ENCODE measurements around the gene SLIT3.
"Not testable (repeated sequence)": the region's sequence is repeated elsewhere in the genome, so short reads cannot be mapped to it uniquely, and the experiment has no call there.

The SLIT3 gene

DNA sequence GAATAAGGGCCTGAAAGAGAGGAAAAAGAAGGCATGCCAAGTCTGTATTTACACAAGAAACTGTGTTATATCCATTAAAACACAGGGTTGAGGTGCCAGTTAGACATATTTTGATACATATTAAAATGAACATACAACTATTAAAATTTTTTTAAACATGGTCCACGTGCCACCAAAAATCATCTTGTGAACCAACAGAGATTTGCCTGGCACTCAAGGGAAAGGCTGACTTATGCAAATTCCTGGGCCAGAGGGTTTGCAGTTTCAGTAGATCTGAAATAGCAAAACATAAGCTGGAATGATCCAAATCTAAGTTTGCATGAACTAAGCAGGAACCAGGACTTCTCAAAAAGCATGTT, 168.7 kb downstream of the SLIT3 start:
- no peak for DNase-seq

DNA sequence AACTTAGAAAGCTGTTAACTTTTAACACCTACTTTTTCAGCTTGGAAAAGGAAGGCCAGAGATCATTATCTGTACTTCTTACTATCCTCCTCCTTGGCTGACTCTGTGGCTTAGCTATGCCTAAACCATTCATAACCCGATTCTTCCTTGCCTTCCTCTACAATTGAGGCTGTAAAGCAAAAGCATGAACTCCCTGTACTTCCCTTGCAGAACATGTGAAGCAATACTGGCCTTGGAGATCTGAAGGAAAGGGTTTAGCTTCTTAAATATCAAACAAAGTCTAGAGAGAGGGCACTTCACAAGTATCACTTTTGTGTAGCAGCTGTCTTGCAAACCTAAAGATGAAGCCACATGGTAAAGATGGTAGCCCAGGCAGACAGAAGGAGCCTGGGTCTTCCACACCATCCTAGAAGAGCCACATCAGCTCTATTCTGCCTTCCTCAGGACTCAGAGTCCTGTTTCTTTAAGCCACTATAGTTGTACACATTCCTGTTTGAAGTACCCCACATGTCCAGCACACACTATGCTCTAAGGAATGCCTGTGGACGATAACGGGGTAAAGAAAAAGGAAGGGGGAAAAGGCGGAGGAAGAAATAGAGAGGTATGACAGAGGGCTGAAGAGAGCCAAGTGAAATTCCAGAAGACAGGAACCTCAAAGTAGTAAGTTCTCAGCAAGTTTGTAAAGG, 169.2 kb downstream of the SLIT3 start:
- no peak for DNase-seq

DNA sequence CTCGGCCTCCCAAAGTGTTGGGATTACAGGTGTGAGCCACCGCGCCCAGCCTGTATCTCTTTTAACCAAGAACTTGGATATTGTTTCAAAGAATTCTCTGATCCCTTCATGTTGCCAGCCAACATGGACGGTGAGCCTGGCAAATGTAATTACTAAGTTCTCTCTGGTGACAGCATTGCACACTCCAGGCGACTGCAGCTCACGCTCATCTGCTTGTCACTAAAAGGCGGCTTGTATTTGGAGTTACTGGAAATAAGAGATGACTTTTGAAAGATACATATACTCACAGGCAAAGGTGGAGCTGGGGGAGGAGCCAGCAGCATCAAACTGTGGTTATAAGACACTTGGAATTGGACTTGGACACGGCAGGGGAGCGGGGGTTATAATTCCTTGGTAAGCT, 172.3 kb downstream of the SLIT3 start:
- DNase-seq: no peak

DNA sequence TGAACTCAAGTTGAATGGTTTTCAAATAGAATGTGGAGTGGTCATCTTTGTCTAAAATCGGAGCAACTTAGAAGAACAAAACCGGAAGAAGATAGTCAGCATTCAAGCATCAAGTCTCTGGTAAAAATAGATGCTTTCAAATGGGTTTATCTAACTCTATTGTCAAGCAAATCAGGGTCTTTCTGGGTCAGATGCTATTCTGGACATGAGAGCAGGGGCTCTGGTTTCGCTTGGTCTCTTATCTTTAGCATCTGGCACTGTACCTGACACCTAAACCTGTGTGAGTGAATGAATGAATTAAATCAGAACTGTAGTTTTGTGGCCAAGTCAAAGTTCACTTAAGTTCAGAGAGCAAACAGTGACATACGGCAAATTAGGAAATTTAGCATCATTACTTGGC, 173.5 kb downstream of the SLIT3 start:
- DNase-seq: no peak

DNA sequence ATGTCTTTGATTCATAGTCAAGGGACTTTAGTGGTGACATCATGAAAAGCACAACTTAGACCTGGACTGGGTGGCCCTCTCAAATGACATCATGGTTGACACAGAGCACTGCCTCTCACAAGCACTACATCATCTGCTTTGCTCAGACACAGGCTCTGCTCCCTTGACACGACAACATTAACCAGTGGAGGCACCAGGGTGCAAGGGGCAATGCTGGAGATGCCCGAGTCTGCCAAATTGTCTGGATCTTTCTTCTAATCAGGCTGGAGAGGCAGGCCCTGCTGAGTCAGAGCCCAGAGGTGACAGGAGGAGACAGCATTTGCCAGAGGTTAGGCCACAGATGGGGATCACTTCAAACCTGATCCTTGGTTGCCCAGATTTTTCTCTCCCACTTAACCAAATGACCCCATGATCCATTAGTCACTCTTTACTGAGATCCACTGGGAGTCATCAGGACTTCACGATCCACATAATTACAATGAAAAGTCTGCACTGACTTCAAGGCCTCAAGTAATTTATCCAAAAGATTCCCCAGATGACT, 174.4 kb downstream of the SLIT3 start:
- DNase-seq: no peak

DNA sequence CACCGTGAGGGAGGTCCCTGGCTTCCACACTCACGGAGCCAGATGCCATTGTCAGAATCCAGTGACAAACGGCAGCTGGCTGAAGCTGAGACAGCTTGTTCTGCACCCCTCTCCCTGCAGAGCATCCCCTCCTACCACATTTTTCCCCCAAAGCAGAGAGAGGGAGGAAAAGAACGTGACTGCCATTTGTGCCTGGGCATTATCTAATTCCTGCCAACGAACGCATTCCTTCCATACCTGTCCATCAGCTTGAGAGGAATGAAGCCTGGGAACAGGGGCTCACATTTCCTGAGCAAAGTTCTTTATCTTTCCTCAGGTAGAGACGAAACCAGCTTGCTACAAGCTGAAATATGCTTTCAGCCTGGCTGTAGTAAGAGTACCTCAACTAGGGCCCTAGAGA, 175.4 kb downstream of the SLIT3 start:
- DNase-seq: no peak

DNA sequence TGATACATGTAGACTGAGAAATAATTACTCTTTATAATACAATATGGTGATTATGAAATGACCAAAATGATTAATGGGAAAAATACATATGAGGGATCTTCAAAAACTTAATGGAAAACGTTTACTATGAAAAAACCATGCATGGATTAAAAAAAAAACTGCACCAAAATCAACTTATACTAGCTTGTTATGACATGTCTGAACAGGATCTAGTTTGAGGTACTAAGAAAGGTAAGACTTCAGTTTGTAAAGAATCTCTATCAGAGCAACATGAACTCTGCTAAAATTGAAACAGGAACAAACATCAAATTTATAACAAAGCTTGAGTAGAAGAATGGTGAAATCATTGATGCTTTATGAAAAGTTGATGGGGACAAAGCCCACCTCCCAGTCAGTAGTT, 178.0 kb downstream of the SLIT3 start:
- DNase-seq: no peak

DNA sequence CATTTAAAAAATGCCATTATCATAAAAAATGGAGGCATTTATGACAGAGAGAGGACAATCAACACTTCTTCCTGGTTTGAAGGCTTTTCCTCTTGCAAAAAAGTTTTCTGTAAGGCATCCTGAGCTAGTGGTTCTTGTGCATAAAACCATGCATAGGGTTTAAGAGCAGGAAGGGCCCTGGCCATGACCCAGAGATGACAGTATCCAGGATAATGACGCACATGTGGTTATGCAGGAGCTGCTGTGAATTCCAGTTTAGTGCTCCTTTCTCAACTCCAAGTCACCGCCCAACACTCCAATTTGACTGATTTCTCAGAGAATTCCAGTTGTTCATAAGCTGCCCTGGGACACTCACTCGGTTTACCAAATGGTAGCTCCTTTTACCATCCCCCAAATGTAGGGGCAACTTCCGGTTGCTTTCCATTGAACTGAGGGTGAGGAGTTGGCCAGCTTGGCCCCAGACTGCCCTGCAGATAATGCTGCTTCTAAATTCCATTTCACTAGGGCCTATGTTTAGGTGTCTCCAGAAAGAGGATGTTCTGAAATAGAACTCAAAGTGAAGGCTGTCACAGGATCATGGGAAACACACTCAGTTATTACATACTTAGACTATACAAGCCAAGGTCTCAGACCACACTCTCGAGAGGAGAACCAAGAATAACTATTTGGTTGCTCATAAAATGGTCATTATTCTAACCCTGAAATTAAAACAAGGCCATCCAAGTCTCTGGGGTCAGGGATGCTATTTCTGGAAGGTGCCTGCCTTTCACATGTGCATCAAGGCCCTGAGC, 179.1 kb downstream of the SLIT3 start:
- DNase-seq: no peak

DNA sequence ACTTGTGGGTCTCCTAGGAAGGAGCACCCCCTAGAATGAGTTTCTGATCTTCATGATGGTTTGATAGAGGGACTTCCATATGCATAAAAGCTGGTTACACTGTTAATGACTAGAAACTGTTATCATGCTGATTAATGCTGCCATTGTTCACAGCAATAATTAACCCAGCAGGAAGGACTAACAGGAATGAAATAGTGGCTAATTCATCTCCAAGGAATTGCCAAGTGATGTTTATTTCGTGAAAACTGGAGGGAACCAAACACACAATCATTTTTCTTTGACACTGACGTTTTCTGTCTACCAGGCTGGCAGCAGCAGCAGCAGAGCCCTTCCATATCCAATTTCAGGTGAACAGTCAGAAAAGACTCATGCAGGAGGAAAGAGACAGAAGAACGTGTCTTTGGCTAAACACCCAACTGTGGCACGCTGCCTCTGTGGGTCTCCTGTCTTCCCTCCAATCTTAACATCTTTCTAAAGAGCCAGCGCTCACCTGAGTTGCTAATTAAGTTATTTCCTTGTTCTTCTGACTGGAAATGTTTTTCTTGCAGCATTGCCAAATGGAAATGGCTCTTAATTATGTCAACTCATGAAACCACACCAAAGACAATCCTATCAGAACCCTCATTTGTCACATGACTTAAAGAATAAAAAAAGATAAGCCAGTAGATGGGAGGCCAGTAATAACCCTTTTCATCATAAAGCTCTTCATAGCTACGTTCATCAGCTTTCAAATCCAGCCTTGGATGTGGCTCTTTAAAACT, 181.5 kb downstream of the SLIT3 start:
- DNase-seq: no peak

DNA sequence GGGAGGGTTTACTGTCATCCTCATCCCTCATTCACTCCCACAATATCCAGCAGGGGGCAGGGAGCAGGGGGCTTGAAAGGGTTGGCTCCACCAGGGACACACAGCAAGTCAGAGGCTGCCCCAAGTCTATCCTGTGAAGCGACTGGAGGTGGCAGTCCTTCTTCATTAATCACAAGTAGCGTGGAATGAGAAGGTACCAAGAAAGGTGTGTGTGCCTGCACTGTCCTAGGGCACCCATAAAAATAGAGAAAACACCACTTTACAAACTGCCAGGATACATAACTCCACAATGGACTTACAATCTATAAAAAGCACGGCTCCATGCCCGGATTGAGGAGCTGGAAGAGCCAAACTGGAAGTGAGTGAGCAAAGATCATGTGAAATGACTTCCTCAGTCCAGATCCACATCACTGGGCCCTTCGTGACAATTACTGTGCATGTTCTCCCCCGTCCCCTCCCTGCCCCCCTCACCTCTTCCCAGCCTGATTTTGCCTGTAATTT, 183.9 kb downstream of the SLIT3 start:
- no peak for DNase-seq

DNA sequence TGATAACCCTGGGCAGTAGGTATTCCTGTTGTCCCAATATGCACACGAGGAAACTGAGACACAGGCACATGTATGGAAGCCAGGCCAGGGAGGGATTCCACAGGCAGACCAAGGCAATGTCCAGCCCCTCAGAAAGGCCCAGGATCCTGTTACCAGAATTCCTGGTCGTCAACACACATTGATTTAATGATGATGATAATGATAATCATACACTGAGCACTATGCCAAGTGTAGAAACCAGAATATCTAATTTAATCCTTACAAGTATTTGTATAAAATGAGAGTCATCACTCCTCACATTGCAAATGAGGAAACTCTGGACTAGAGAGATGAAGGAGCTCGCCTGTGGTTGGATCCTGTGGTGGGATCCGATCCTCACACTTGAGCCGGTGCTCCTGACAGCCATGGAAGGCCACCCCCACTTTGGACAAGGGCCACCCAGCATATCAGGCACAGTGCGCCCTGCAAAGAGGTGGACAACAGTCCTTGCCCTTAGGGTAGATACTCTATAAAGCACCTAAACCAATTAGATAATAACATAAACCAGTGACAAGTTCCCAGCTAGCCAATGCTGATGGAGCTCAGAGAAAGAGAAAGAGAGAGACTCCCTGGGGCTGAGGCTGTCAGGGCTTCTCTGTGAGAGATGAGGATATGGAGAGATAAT, 185.3 kb downstream of the SLIT3 start:
- no peak for DNase-seq

DNA sequence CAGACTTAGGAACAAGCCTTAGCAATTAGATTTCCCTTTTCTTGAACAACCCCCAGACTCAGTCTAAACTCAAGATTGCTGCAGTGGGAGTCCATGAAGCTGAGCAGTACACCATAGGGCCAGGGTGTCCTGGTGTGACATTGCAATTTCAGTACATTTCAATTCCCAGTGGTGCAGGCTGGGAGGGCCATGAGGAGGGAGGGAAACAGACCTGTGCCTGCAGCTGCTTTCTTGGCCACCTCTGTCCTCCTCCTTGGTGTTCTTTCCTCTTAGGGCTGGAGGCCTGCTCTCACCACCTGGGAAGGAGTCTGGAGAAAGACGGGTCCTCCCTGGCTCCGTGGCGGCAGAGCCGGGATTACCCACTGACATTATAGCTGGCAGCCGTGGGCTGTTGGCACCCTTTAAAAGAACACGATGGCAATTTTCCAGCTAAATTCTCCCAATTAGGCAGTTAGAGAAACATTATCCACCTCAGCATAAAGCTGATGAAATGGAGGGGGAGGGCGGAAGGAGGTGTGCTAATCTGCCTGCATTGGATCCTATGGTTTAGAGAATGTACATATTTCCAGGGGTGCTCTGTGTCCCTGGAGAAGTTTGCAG, 186.4 kb downstream of the SLIT3 start:
- no peak for DNase-seq

DNA sequence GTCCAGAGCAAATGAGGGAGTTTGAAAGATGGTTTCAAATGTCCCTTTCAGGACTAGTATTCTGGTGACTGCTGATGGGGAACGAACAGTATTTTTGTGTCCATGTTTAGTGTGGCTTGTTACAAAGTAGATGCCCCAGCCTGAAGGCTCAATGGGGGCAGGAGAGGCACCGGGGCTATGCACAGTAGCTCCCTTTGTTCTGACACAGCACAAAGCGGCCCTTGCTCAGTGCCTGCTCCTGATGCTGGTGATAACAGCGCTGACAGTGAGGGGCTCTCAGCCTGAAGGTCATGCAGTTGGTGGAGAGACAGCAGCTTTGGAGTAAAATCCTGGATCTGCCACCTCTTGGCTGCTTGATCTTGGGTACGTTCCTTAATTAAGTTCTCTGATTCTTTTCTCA, 188.9 kb downstream of the SLIT3 start:
- DNase-seq: no peak

DNA sequence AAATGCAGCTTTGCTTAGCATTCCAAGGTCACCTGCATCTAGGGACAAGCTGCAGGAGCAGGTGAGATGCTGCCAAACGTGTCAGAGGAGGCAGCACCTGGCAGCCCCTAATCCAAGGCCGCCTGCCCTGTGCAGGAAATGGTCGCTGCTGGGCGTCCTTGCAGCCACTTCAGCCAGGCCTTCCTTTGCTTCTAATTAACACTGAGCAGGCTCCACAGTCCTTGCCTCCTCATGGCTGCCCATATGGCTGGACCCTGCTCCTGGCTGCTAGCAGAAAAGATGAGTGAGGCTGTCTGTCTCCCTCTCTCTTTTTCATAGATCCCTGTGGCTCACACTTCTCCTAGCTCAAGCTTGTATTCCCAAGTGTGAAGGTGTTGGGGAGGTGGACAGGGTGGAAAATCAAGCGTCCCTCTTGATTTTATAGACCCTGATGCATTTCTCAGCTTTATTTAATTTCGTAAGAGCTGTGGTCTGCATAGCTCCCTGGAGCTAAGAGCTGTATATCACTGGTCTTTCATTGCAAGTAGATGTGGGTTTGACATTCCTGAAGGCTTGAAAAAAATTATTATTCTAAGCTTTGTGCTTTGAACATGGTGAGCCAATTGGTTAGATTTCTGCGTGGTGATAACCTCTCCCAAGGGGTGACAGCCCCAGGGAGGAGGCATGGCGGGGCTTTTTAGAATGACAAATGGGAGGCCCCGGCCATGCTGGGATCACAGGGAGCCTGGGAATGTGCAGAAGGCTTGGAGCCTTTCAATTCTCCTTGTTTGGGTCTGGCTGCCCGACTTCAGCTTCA, 193.8 kb downstream of the SLIT3 start:
- no peak for DNase-seq

DNA sequence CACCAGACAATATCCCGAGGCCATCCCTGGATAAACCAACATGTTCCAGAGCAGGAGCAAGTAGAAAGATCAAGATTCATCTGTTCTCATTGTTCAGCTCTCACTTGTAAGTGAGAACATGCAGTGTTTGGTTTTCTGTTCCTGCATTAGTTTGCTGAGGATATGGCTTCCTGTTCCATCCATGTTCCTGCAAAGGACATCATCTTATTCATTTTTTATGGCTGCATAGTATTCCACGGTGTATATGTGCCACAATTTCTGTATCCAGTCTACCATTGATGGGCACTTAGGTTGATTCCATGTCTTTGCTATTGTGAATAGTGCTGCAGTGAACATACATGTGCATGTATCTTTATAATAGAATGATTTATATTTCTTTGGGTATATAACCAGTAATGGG, 195.4 kb downstream of the SLIT3 start:
- DNase-seq: not testable (repeated sequence)

DNA sequence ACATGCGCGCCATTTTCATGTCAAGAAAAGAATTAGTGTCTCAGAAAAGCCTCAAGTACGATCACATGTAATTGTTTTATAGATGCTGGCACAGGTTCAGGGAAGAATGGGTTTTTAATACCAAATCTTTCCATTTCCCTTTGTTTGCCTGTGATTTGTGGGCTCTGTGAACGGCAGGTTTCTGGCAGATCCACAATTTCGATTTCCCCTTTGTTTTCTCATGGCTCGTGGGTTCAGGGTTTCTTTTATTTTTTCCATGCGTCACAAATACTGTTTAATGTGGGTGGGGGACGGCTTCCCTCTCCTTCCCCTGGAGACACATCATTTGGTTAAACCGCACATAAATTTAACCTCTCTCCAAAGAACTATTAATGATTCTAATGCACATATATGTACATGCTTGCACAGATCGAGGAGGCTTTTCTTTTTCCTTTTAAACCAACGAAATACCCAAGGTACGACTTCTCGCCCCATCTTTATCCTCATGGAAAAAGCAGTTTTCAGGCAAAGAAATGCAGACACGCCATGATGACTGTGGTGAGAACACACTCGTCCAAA, 195.9 kb downstream of the SLIT3 start:
- no peak for DNase-seq

DNA sequence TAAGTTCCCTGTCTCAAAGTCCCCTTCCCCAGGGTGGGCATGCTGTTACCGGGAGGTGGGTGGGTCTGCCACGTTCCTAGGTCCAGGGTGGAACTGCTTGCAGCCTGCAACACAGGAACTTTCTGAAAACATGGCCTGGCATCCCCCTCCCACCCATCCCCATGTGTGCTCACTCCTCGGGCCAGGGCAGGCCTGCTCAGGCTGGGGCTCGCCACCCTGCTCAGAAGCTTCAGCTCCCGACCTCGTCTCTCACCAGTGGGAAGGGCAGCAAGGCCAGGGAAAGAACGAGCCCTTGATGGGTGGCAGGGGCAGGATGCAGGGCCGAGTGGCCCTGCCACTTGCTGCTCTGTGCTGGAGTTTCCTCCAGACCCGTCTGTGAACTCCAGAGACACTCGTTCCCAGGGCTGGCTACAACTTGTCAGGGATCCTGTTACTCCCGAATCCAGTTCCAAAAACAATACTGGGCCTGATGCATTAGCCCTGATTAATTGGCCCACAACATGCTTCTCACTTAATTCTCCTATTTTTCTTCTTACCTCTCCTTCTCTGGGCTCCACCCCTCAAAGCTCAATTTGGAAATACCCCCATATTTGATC, 197.3 kb downstream of the SLIT3 start:
- DNase-seq: no peak

DNA sequence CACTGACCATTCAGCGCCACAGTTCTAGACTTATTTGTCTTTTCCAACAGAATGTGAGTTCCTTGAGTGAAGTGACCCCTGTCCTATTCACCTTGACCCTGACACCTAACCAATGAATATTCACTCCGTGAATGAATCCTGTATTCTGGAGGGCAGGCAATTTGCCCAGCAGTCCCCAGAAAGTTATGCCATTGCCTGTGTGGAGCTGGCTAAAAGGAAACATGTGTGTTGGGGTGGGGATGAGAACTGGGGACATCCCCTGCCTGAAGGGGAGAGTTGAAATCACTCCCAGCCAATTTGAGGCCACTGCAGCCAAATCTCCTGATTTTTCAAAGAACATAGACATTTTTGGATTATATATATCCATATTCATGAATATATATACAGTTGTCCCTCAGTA, 199.0 kb downstream of the SLIT3 start:
- no peak for DNase-seq

DNA sequence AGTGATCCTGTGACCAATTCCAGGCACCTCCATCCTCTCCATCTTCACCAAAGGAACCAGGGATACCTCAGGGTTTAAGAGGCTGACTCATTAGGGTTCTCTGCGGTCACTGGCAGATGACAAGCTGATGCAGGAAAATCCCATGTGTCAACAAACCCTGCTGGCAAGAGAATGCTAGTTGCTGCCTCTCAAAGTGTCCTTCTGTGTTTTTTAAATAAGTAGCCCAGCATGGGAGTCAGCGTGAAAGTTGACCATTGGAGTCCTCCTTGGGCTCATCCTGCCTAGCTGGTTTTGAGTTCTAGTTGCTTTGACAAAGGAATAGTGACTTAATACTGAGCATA, 200.2 kb downstream of the SLIT3 start:
- DNase-seq: no peak

DNA sequence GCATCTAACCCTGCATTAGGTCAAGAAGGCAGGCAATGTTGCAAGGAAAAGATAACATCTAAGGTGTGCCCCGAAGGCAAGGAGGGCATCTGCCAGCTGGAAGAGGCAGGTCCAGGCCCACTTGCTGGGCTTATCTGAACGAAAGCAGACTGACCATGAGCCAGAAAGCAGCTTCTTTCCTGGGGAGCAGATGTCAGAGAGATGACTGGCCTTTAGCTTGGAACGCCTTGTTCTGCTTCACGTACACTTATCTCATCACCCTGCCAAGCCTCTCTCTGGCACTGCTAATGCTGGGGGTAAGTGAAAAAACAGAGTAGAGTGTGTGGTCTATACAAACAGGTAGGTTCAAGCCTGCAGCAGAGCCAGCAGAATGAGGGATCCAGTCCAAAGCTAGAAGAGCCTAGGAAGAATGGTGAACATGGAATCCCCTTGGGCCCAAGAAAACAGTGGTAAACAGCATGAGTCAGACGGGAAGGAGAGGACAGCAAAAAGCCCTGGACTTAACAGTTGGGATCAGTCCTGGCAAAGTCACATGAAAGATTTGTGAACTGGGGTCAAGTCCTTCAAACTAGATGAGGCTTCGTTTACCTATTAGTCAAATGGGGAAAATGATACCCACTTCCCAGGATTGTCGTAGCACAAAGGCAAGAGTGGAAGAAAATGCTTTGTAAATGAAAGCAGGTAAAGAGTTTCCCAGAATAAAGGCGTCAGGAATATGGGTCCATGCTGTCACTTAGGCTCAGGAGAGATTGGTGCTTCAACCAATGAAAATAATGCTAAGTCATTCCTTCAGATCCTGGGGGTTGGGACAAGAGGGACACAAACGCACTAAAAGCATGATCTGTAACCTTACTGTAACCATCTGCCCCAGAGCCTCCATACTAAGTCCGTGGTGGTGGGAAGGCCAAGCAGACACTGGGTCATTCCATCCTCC, 200.9 kb downstream of the SLIT3 start:
- no peak for DNase-seq

Measured in MV-4-11 (cell line).